Spleen (tissue), 11 donors: ENCODE data around the gene NFATC2IP. TPM values are rescaled to one million over a fixed set of nuclear protein-coding genes. Genes with fewer than 3 reads are reported as not detected.

Experiments used
- DNase-seq: peaks from one replicate; pipeline ENCODE4 v3.0.0-alpha.2; 2020
- H3K27ac ChIP-seq, 8 donors: fragments of 200-600 bp; sonication (generic) in 7 of 8; 1 replicate in 4 of 8; 2 replicates in 4 of 8; pipeline versions ENCODE4 v1.5.0 to v1.8.0; 2016 to 2021; ENCODE audit warnings: inconsistent platforms in 4 of 8, mild to moderate bottlenecking in 4 of 8, moderate library complexity in 1 of 8
- H3K27me3 ChIP-seq, 7 donors: fragments of 200-600 bp; sonication (generic) in 6 of 7; replicated peaks in 1 of 7; 1 replicate in 4 of 7; 2 replicates in 3 of 7; pipeline versions ENCODE4 v1.5.0 to v1.8.0; 2016 to 2021; ENCODE audit warnings: inconsistent platforms in 3 of 7, mild to moderate bottlenecking in 1 of 7
- H3K36me3 ChIP-seq, 6 donors: fragments of 200-600 bp; sonication (generic) in 5 of 6; 1 replicate in 4 of 6; 2 replicates in 2 of 6; pipeline versions ENCODE4 v1.5.0 to v1.8.0; 2016 to 2021; ENCODE audit warnings: inconsistent platforms in 2 of 6
- H3K4me1 ChIP-seq, 6 donors: fragments of 200-600 bp; sonication (generic) in 5 of 6; 1 replicate in 3 of 6; 2 replicates in 3 of 6; pipeline versions ENCODE4 v1.5.0 to v1.8.0; 2016 to 2021; ENCODE audit warnings: inconsistent platforms in 3 of 6
- H3K4me3 ChIP-seq, 8 donors: fragments of 200-600 bp; sonication (generic) in 7 of 8; 1 replicate in 4 of 8; 2 replicates in 4 of 8; pipeline versions ENCODE4 v1.5.0 to v1.8.0; 2016 to 2021; ENCODE audit warnings: inconsistent platforms in 4 of 8, mild to moderate bottlenecking in 4 of 8, moderate library complexity in 2 of 8
- H3K9me3 ChIP-seq, 8 donors: fragments of 200-600 bp; sonication (generic) in 7 of 8; 1 replicate in 4 of 8; 2 replicates in 4 of 8; pipeline versions ENCODE4 v1.5.0 to v1.8.0; 2016 to 2021; ENCODE audit warnings: inconsistent platforms in 4 of 8
- POLR2A ChIP-seq, 3 donors: fragments of 450-650 bp; IDR thresholded peaks; one replicate each; pipeline ENCODE4 v1.5.1; 2017; ENCODE audit warnings: antibody characterized with exemption in 3 of 3, mild to moderate bottlenecking in 1 of 3
- POLR2AphosphoS5 ChIP-seq, 3 donors: sonication (generic); formaldehyde crosslinking; IDR thresholded peaks; one replicate each; pipeline ENCODE4 v1.5.1; 2017; ENCODE audit warnings: antibody characterized with exemption in 3 of 3
- WGBS, 5 donors: extraction: QIAGEN DNeasy Blood & Tissue Kit in 3 of 5; methylation state at CpG; one replicate each; pipeline versions ENCODE4 v1.1.5 to v1.1.7; 2013 to 2018; 5-methylcytosine and 5-hydroxymethylcytosine counted together
- intact Hi-C: fragments of 100-400 bp; cut with DNase I; formaldehyde crosslinking; loops from one replicate; pipeline ENCODE4 v1.15.0; 2023; ENCODE audit warnings: low total_unique reads
- polyA plus RNA-seq, 3 donors: library from polyadenylated mRNA; stranded (reverse); fragments of 200-250 nt; gene quantifications; one replicate each; pipeline ENCODE4 v1.2.1, GENCODE V29; 2013
- total RNA-seq, 7 donors: library from RNA; depleted of rRNA in 3 of 7; stranded (reverse); fragments of >200 nt in 3 of 7; fragmentation: NEBNext Ultra II Directional in 4 of 7; extraction: Animal tissue kit (Norgen Biotek cat#: 25700) in 4 of 7; gene quantifications; one replicate each; pipeline versions ENCODE4 v1.1.0 to v1.2.1, GENCODE V29; 2016 to 2021
- TF ChIP-seq, protein P1 (sequence below), 11 experiments: fragments of 200-600 bp in 7 of 11; fragments of 450-650 bp in 4 of 11; sonication (generic) in 4 of 11; IDR thresholded peaks in 8 of 11; conservative IDR thresholded peaks in 3 of 11; 1 replicate in 7 of 11; 2 replicates in 4 of 11; pipeline versions ENCODE4 v1.4.0 to v1.8.0; 2016 to 2021; ENCODE audit warnings: antibody characterized with exemption in 11 of 11, inconsistent platforms in 4 of 11, mild to moderate bottlenecking in 1 of 11
- donor health status: healthy with polysubstance abuse.
- donor health status: DM: no; HTN: no; CAD: no; lungs with moderate emphysema.
- donor health status: DM: no; HTN: no; CAD: no.
- donor health status: Bipolar disorder and iron deficiency.
- donor health status: healthy.
- donor health status: DM: no; HTN: no; CAD: no.
- donor health status: DM: yes; HTN: yes; CAD: no.

The NFATC2IP gene
- total and polyA plus RNA-seq, 10 donors = 21.1 to 63.5 (median 46.5) TPM

- intact Hi-C loops = no loop called here
- peak overlapping the region; percentile 40 to 86 (median 77) for H3K27ac ChIP-seq
Observed at GRCh38 chr16:28974007-28974436, 23.3 kb downstream of the NFATC2IP start.

DNA sequence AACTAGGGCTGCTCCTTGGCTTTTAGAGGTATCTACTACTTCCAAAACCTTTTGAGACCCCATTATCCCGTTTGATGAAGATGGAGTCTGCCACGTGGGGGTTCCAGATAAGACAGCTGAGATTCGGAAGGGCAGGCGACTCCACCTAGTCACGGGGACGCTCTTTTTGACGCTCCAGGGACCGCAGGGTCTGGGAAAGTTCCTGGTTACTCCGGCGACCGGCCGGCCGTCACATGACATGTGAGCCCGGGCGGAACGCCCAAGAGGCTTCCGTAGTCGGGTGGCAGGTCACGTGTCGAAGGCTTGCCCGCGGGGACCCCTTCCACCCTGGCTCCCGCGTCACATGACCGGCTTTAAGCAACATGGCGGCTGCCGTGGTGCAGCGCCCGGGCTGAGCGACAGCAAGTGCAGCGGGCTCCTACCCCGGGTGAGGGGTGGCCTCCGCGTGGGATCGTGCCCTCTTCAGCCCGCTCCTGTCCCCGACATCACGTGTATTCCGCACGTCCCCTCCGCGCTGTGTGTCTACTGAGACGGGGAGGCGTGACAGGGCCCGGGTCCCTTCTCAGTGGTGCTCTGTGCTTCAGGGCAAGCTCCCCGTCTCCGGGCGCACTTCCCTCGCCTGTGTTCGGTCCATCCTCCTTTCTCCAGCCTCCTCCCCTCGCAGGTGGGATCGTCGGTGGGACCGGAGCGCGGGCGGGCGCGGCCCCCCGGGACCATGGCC is 23.9 kb downstream of the NFATC2IP start, which contains the start of gene SPNS1:
Gene SPNS1 (plus strand): TSS at position 342 of the 721 bp plus-strand sequence. CDS start 374 bp downstream, at position 716.
- WGBS, 5 donors = 0 to 1% (median 0%) methylated on average over 20 to 60 of the region's 60 CpGs
- peak; percentile 99 for DNase-seq
- Histone ChIP-seq H3K9me3 (no peaks in the 10 kb centered on the region), H3K4me3 (peak within 1 kb of the TSS; percentile 84 to 100 (median 94)), H3K36me3 (peaks cover 0 to 35% (median 16%) of the 10 kb centered on the region in 6 donors), H3K4me1 (peaks cover 13 to 57% (median 37%) of the 10 kb centered on the region in 6 donors), H3K27ac (peak within 1 kb of the TSS; percentile 40 to 86 (median 77)), H3K27me3 (no peaks in the 10 kb centered on the region)
- TF ChIP-seq POLR2AphosphoS5 (IDR thresholded peaks at IDR 0.05) = peak; percentile 92 to 96 (median 95)
- TF ChIP-seq, protein P1, sequence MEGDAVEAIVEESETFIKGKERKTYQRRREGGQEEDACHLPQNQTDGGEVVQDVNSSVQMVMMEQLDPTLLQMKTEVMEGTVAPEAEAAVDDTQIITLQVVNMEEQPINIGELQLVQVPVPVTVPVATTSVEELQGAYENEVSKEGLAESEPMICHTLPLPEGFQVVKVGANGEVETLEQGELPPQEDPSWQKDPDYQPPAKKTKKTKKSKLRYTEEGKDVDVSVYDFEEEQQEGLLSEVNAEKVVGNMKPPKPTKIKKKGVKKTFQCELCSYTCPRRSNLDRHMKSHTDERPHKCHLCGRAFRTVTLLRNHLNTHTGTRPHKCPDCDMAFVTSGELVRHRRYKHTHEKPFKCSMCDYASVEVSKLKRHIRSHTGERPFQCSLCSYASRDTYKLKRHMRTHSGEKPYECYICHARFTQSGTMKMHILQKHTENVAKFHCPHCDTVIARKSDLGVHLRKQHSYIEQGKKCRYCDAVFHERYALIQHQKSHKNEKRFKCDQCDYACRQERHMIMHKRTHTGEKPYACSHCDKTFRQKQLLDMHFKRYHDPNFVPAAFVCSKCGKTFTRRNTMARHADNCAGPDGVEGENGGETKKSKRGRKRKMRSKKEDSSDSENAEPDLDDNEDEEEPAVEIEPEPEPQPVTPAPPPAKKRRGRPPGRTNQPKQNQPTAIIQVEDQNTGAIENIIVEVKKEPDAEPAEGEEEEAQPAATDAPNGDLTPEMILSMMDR (IDR thresholded peaks at IDR 0.05 in 8 of 11, conservative IDR thresholded peaks at IDR 0.05 in 3 of 11) = no peak
- TF ChIP-seq POLR2A (IDR thresholded peaks at IDR 0.05) = peak in 1 of 3 donors; percentile 54
- intact Hi-C loops = no loop called here

More at GRCh38 chr16:28974007-28974436, 23.3 kb downstream of the NFATC2IP start:
- DNase-seq = peak; percentile 78
- no peak for TF ChIP-seq POLR2AphosphoS5 (IDR thresholded peaks at IDR 0.05)
- TF ChIP-seq, protein P1 (IDR thresholded peaks at IDR 0.05 in 8 of 11, conservative IDR thresholded peaks at IDR 0.05 in 3 of 11) = peak in 9 of 11 experiments; percentile 18 to 62 (median 45)
- no peaks in the 10 kb centered on the region for H3K9me3 ChIP-seq
- peaks cover 0 to 30% (median 11%) of the 10 kb centered on the region in 6 donors for H3K36me3 ChIP-seq
- whole genome bisulfite sequencing, 5 donors = 1 to 2% (median 1%) methylated on average over 17 of the region's 17 CpGs
- no peaks in the 10 kb centered on the region for H3K27me3 ChIP-seq
- H3K4me3 ChIP-seq = peak overlapping the region; percentile 84 to 100 (median 94)
- peaks cover 13 to 54% (median 37%) of the 10 kb centered on the region in 6 donors for H3K4me1 ChIP-seq

GRCh38 chr16:28975158-28975599 is 24.4 kb downstream of the NFATC2IP start:
- DNase-seq = no peak
- Histone ChIP-seq H3K27ac (peak overlapping the region; percentile 40 to 86 (median 77)), H3K4me1 (peaks cover 13 to 57% (median 37%) of the 10 kb centered on the region in 6 donors), H3K27me3 (no peaks in the 10 kb centered on the region), H3K9me3 (no peaks in the 10 kb centered on the region), H3K36me3 (peaks cover 0 to 41% (median 21%) of the 10 kb centered on the region in 6 donors), H3K4me3 (peak overlapping the region; percentile 84 to 100 (median 94))
- intact Hi-C loops = no loop called here
- 8 to 12% (median 11%) methylated on average over 27 to 30 of the region's 30 CpGs for WGBS, 5 donors
- TF ChIP-seq, protein P1 (IDR thresholded peaks at IDR 0.05 in 8 of 11, conservative IDR thresholded peaks at IDR 0.05 in 3 of 11) = no peak
- TF ChIP-seq POLR2A (IDR thresholded peaks at IDR 0.05) (no peak), POLR2AphosphoS5 (IDR thresholded peaks at IDR 0.05) (no peak)
